Jurkat, Clone E6-1 (cell line): ENCODE measurements around the gene TRUB2. TPM values are rescaled to one million over a fixed set of nuclear protein-coding genes. Genes with fewer than 3 reads are reported as not detected.
A peak's percentile ranks its signal among the peaks of the same experiment; 100 is the strongest.

Experiments used
- DNase-seq: peaks from one replicate; pipeline ENCODE4 v3.0.0-alpha.2; 2011; ENCODE audit warnings: low read depth, low spot score
- H3K4me3 ChIP-seq: 2 replicates; pipeline ENCODE4 v1.5.1; 2011; ENCODE audit warnings: mild to moderate bottlenecking, low read length, control low read depth, moderate library complexity
- polyA plus RNA-seq: library from polyadenylated mRNA; unstranded; fragments of >200 nt; gene quantifications from one replicate; pipeline ENCODE4 v1.2.1, GENCODE V29; 2012; ENCODE audit warnings: missing spikeins; ENCODE audit not compliant: insufficient read length, insufficient read depth

The TRUB2 gene
- 60.9 TPM for polyA plus RNA-seq

- peak within 1 kb of the TSS; percentile 63 for H3K4me3 ChIP-seq
- DNase-seq, result peak; percentile 90
Measured at GRCh38 chr9:128322404-128323211, at the start of gene TRUB2, which contains the start of gene COQ4. Gene TRUB2, minus strand, starts transcription at chr9:128322447. Its CDS starts 39 bp downstream, at chr9:128322408. Gene COQ4, plus strand, starts transcription at chr9:128322839. Its CDS starts 20 bp downstream, at chr9:128322859.

GRCh38 chr9:128371630-128372117, 49.4 kb upstream of the TRUB2 start:
- DNase-seq, result no peak
- H3K4me3 ChIP-seq, result peak overlapping the region; percentile 99

DNA sequence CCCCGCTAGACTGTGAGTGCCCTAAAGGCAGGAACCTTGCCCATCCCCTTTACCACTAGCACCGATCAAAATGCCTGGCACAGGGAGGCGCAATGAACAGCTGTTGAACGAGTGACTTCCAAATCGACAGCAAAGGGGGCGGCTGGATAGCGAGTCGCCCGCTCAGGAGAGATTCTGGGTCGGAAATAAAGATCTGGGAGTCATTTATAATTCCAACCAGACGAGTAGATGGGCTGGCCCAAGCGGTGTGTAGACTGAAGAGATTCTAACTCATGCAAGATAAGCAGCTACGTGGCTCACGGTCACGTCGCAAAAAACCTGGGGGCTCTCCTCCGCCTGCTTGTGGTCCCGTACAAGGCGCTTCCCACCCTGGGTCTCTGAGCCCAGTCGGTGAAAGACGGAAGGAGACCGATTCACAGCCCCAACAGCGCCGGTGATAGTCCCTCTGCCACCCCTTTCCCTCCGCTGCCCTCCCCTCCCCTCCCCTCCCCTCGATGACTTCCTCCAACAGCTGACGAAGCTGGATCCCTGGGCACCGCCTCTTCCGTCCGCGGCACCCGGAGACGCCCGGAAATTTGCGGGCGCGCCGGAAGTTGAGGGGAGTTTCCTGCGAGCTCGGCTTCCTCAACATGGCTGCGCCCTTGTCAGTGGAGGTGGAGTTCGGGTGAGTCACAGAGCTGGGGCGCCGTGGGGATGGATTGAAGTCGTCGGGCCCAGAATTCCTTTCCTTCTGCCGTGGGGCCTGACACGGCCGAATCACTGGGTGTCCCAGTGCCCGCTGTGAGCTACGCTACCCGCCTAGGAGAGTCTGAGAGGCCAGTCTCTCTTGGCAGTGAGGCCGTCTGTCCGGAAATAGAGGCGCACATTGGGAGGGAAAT, 48.7 kb upstream of the TRUB2 start, which contains the start of gene URM1:
URM1 (plus strand) TSS at position 623 of the 878 bp plus-strand sequence; CDS start at position 630, 7 bp downstream.
- DNase-seq, result peak; percentile 87
- peak within 1 kb of the TSS; percentile 99 for H3K4me3 ChIP-seq

- DNase-seq, result no peak
- peak overlapping the region; percentile 99 for H3K4me3 ChIP-seq
Measured at GRCh38 chr9:128370367-128370751, 48.1 kb upstream of the TRUB2 start.

GRCh38 chr9:128369024-128369706, 46.9 kb upstream of the TRUB2 start:
- no peak for DNase-seq

DNA sequence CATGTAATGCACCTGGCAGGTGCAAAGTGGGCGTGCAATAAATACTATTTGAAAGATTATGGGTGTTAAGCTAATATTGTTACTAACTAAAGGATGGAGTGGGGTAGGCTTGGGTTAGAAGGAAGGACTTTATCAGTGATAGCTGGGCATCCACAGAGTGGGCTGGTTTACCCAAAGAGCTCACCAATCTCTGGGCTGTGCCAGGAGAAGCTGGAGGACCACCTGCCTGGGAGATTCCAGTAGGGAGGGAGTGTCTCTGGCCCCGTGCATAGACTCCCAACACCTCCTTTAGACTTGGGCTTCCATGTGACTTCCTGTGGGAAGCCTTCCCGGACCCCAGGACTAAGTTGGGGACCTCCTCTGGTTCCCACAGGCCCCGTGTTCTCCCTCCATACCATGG, 43.3 kb upstream of the TRUB2 start:
- no peak for DNase-seq
- peak overlapping the region; percentile 15; the same call in 1 of the 2 replicates for H3K4me3 ChIP-seq

More at GRCh38 chr9:128369024-128369706, 46.9 kb upstream of the TRUB2 start:
- H3K4me3 ChIP-seq, result no peak overlapping the region

DNA sequence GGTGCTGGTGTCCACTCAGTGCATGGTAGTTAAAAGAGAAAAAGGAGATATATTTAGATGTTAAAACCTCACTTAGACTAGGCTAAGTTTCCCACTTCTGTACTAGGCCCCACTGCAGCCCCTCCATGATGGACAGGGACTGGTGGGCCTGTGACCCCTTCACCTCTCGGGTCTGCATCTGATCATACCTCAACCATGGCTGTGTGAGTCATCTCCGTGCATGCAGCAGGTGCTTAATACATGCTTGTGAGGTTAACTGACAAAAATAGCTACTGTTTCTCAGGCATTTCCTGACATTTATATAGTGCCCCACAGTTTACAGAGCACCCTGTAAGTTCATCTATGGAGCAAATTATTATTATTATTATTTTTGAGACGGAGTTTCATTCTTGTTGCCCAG, 40.5 kb upstream of the TRUB2 start:
- DNase-seq, result no peak
- no peak overlapping the region for H3K4me3 ChIP-seq

- no peak overlapping the region for H3K4me3 ChIP-seq
- DNase-seq, result no peak
Measured at GRCh38 chr9:128361986-128362646, 39.9 kb upstream of the TRUB2 start.

DNA sequence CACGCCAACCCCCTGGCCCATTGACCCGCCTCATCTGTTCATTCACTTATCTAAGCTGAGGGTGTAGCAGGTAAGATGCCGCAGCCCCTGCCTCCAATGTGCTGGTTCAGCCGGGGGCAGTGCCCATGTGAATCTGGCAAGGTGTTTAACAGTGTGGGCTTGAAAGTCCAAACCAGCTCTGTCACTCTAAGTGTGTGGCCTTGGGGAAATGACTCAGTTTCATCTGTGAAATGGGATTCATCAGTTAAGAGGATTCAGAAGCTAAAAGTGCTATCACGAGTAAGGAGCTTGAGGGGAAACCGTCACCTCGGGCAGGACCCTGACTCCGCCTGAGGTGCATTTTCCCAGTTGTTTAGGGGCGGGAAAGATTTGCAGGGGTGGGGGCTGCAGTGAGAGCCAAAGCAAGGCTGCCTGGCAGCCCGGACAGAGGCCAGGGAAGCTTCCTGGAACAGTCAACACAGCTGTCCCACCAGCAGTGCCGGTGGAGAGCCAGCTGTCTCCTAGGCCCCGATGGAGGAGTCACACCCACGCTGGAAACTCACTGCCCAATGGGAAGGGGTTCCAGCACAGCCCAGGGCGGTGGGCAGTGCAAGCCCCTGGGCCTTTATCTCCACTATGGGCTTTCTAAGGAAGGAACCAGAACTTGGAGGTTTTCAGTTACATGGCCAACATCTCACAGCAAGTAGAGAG, 39.2 kb upstream of the TRUB2 start:
- no peak overlapping the region for H3K4me3 ChIP-seq
- DNase-seq, result no peak

GRCh38 chr9:128360826-128361225, 38.6 kb upstream of the TRUB2 start:
- DNase-seq, result no peak
- H3K4me3 ChIP-seq, result no peak overlapping the region

DNA sequence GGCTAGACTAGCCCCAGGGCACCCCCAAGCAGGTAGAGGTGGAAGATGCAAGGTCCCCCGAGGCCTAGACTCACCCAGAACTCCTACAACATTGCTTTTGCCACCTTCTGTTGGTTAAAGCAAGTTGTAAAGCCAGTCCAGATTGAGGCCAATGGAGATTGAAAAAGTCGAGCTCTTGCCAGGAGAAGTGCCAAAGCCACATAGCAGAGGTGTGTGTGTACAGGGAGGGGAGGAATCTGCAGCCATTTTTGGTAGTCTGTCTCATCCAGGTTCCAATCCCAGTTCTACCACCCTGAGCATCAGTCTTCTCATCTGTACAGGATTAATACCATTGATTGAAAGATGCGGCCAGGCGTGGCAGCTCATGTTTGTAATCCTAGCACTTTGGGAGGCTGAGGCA, 36.6 kb upstream of the TRUB2 start:
- no peak overlapping the region for H3K4me3 ChIP-seq
- DNase-seq, result no peak

- DNase-seq, result no peak
- H3K4me3 ChIP-seq, result no peak overlapping the region
Measured at GRCh38 chr9:128358090-128358489, 35.8 kb upstream of the TRUB2 start.

GRCh38 chr9:128355451-128355850, 33.2 kb upstream of the TRUB2 start:
- DNase-seq, result no peak
- no peak overlapping the region for H3K4me3 ChIP-seq

DNA sequence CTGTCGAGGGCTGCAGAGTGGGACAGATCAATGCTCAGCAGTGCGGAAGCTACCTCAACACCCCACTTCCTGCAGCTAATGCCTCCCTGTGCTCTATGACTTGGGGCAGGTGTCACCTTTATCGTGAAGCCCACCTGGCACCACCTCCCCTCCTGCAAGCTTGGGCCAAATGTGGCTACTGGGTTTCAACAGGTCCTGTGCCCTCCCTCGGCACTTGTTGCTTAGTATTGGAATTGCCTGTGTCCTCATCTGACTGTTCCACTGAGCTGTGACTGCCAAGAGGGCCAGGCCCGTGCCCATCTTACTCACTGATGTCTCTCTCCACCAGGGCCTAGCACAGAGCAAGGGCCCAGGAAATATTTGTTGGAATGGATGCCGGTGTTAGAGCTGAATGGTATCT, 27.5 kb upstream of the TRUB2 start:
- no peak for DNase-seq
- H3K4me3 ChIP-seq, result no peak overlapping the region

DNA sequence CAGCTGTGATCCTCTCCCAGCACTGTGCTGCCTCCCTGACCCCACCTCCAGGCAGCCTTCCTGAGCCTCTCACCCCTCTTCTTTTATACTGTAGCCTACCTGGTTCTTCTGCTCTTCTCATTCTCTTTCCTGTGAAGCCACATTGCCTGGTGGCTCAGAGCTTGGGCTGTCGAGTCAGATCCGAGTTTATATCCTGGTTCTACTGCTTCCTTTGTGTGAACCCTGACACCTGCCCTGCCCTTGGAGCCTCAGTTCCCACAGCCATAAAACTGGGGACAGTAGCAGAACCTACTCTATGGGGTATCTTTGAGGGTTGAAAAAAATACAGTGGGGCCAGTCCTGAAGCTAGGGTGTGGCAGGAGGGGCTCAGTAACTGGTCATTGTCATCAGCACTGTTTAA, 26.9 kb upstream of the TRUB2 start:
- no peak for DNase-seq
- no peak overlapping the region for H3K4me3 ChIP-seq

- DNase-seq, result no peak
- no peak overlapping the region for H3K4me3 ChIP-seq
Measured at GRCh38 chr9:128344931-128345605, 22.8 kb upstream of the TRUB2 start.

- DNase-seq, result no peak
Measured at GRCh38 chr9:128343855-128344254, 21.6 kb upstream of the TRUB2 start.

More at GRCh38 chr9:128343855-128344254, 21.6 kb upstream of the TRUB2 start:
- no peak overlapping the region for H3K4me3 ChIP-seq
